Astrocyte of the hippocampus (primary cell): Measurements from ENCODE around the gene CNDP1.

Source experiments
- DNase-seq: peaks from one replicate; pipeline ENCODE4 v3.0.0; 2011; ENCODE audit warnings: low read depth, low spot score

The CNDP1 gene

DNA sequence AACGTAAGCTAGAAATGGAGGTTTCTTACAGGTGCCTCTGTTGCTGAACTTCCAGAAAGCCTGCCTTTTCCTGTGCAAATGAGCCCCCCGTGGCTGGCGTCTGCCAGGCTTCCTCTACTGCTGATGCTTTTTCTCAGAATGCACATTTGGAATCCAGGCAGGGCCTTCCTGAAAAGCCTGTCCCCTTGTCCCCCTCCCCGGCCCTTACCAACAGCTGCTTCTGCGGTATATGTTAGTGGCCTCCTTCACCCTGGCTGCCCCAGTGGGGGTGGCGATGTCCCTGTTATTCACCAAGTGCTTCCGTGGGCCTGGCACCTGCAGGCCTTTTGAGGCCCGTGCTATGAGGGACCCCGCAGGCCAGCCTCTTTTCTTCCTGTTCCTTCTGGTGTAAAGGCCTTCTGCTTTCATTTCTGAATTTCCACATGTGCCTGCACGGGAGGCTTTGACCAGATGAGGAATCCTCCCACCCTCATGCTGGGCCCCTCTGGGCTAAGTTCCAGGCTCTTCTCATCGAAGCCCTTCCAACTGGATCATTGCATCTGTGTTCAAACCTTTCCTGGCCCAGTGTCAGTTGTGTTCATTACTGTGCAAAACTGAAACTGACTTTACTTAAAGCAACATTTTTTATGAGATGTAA, 27.7 kb upstream of the CNDP1 start:
- no peak for DNase-seq

DNA sequence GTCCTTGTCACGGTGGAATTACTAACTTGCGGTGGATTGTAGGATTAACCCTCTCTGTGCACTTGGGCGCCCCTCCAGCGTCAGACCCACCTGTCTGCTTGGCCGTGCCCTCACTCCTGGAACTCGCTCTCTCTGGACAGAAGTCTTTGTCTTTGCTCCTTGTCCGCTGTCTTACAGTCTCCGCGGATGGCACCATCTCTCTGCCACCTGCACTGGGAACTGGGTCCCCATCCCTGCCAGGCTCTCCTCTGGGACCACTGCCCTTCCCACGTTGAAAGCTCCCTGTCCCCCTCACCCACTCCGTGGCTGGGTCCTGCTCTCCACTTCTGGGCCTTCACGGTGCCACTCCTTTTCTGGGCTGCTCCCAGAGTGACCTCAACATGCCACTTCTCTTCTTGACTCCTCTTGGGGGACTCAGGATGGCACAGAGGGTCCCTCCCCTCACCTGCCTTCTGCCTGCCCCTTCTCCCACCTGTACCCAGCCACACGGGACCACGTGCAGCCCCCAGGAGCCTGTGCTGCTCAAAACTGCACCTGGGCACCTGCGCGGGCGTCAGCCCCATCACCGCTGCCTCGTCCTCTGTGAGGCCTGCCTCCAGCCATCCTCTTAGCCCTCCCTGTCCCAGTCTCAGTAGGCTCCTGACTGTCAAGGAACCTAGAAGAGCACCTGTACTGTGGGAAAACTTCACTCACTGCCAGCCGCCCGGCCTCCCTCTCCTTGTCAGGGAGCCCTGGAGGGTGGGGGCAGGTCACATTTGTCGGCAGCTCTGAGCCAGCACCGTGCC, 27.0 kb upstream of the CNDP1 start:
- no peak for DNase-seq

DNA sequence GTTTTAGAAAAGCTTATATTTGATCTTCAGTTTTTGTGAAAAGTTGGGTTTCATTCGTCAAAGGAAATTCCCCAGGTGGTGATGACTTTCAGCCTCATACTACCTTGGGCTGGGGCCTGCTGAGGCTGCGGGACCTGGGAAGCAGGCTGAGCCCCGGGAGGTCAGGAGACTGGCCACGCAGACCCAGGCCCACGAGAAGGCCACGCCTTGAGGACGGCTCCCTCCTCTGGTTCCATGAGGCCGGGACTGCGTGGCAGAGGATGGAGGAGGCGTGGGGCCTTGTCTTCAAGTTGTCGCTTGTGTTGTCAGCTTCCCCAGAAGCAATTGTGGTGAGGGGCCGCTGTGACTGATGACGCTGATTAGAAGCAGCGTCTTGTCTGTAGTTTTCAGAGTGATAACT, 26.4 kb upstream of the CNDP1 start:
- no peak for DNase-seq

GRCh38 chr18:74508366-74508765, 25.9 kb upstream of the CNDP1 start:
- DNase-seq = no peak

DNA sequence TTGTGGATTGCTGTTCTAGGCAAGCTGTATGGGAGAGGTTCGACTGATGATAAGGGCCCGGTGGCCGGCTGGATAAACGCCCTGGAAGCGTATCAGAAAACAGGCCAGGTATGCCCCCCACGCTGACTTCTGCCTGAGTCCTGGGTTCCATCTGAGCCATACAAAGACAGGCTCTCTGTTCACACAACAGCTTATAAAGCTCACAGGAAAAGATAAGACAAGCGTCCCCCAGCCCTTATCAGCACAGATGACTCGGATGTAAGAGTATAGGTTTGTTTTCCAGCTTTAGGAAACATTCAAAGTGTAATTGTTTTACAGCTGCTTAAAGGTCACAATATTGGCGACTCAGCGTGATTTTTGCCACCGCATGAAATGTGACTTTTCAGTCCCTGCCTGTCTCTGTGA, 25.5 kb upstream of the CNDP1 start:
- no peak for DNase-seq

DNA sequence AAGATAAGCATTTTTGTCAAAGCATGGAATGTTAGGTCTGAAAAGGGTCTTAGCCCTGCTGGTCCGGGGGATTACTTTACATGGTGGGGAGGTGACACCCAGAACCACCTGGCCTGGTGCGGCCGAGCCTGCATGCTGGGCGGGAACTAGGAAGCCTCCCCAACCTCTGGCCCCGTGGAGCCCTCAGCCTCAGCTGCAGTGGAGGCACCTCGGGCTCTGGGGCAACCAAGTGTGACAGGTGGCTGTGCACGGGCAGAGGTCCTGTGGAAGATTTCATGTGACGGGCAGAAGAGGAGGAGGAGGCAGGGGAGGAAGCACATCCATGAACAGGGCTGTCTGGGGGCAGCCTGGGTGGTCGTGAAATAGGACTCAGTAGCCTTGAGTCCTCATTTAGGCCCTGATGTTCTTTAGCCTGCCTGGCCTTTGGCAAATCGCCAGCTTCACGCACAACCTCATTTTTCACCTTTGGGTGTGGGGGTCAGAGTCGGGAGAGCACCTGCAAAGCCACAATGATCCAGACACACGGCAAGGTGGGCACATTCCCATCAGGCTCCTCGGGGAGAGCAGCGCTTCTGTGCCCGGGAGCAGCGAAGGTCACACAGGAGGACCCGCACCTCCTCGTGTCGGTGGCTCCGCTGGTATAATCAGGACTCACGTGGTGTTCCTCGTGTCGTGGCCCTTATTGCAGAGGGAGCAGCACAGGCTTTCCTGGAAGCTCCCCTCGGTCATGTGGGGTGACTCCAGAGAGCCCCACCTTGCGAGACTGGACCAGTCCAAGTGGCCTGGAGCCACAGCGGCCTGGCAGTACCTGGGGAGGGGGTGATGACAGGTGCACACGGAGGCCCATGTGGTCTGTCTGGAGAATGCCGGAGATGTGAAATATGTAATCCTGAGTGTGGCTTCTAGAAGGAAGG, 24.2 kb upstream of the CNDP1 start:
- no peak for DNase-seq

DNA sequence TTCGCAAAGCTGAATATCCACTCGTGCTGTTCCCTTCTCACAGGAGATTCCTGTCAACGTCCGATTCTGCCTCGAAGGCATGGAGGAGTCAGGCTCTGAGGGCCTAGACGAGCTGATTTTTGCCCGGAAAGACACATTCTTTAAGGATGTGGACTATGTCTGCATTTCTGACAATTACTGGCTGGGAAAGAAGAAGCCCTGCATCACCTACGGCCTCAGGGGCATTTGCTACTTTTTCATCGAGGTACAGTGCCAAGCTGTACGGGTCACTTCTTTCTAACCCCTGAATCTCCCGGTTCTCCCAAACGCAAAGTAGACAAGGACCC, 23.6 kb upstream of the CNDP1 start:
- no peak for DNase-seq

DNA sequence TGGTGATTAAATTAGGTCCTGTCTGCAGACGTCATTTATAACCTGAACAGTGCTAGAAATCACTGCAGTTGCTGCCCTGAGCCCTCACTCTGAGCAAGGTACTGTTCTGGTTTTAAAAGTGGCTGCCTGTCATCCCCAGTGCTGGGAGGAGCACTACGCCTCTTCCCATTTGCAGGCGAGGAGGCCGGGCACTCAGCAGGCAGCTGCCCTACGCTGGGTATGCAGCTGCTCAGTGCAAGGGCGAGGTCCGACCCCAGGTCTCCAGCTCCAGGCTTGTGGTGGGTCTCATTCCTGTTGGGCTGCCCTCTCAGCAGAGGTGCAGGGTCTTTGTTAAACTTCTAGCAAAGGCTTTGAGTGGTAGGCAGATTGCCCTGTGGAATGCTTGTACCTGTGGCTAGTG, 22.5 kb upstream of the CNDP1 start:
- no peak for DNase-seq

DNA sequence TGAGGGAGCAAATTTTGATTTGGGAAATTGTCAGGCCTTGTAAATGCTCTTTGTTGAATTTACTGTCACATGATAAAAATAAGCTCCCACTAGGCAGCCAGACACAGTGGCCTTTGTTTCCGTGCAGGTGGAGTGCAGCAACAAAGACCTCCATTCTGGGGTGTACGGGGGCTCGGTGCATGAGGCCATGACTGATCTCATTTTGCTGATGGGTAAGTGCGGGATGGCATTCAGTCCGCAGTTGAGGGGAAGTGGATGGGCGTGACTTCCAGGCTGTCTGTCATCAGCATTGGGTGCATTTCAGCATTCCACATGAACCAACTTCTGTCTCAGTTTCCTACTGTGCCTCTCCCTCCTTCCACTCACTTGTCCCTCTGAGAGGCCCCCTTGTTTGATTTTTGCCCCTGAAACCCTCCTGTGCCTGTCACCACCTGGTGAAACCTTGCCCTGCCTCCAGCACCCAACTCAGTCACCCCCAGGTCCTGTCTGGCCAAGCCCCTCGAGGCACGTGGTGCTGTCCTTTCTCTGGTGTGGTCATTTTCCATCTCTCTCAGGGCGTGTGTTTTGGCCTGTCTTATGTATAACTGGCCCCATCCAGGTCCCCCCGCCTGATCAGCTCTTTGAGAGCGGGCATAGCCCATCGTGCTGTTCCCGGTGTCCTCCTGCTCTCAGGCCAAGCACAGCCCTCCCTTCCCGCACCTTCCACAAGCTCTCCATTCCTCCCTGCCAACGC, 21.8 kb upstream of the CNDP1 start:
- DNase-seq = no peak

DNA sequence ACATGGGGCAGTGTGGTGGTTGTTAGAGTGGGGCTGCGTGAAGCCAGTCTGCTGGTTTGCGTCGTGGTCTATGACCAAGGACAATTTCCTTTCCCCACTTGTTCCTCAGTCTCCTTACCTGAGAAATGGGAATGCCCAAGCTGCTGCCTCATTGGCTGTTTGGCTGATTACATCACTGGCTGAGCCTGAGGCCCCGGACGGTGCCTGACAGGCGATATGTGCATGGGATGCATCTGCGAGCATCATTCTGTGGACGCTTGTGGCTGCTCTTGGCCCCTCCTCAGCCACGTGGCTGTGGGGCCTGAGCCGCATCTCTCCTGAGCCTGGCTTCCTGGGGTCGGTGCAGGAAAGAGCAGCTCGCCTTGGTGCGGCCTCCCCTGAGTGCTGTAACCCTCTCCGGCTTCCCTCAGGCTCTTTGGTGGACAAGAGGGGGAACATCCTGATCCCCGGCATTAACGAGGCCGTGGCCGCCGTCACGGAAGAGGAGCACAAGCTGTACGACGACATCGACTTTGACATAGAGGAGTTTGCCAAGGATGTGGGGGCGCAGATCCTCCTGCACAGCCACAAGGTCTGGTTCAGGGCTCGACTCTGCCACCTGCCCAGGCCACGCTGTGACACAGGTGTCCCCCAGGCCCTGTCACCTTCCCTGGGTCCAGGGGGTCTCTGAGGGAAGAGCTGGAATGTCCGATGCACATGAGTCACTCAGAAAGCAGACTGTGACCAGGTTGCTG, 21.0 kb upstream of the CNDP1 start:
- no peak for DNase-seq

GRCh38 chr18:74513883-74514205, 20.5 kb upstream of the CNDP1 start:
- DNase-seq = no peak

- DNase-seq = no peak
Measured at GRCh38 chr18:74514860-74515495, 19.3 kb upstream of the CNDP1 start.

- DNase-seq = no peak
Measured at GRCh38 chr18:74515620-74516231, 18.6 kb upstream of the CNDP1 start.

DNA sequence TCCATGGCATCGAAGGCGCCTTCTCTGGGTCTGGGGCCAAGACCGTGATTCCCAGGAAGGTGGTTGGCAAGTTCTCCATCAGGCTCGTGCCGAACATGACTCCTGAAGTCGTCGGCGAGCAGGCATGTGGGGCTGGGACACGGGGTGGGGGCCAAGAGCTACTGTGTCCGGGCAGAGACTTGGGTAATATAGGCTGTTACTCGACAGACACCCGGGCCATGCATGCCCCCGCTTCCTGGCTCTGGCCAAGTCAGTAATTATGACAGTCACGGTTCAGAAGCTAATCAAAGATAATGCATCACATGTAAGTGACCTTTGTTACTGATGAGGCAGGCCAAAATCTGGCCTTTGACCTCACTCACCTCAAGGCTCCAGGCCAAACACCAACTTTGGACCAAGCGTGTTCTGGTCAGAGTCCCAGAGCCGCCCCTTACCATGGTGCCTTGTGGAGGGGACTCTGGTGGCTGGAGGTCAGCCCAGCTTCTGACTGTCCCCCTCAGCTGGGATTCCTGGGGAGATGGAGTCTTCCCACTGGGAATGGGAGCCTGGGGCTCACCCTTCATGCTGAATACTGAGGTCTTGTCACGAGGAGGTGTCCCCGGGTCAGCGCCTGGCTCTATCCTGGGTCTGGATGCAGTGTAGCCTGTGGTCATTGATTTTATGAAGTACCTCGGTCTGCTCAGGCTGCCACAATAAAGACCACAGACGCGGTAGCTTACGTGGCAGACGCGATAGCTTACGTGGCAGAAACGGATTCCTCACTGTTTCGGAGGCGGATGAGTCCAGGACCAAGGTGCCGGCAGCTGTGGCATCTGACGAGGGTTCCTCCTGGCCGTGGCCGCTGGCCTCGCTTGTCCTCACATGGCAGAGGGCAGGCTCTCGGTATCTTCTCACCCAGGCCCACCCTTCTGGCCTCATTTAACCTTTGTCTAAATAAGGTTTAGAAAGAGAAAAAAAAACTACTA, 17.7 kb upstream of the CNDP1 start:
- DNase-seq = no peak

DNA sequence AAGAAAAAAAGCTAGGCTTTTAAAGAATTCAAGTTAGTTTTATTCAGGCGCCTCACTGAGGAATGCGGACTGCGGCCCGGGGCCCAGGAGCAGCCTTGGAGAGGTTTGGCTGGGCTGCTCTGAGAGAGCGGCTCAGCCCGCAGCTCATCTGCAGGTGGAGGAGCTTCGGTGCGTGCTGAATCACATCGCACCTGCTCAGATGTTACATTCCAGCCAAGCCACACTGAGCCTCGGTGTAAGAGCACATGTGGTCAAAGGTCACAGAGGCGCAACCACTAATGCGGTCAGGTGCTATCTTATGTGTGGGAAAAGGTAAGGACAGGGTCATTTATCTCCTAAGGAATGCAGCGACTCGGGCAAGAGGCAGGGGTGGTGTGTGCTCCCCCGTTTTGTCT, 17.1 kb upstream of the CNDP1 start:
- DNase-seq = no peak

DNA sequence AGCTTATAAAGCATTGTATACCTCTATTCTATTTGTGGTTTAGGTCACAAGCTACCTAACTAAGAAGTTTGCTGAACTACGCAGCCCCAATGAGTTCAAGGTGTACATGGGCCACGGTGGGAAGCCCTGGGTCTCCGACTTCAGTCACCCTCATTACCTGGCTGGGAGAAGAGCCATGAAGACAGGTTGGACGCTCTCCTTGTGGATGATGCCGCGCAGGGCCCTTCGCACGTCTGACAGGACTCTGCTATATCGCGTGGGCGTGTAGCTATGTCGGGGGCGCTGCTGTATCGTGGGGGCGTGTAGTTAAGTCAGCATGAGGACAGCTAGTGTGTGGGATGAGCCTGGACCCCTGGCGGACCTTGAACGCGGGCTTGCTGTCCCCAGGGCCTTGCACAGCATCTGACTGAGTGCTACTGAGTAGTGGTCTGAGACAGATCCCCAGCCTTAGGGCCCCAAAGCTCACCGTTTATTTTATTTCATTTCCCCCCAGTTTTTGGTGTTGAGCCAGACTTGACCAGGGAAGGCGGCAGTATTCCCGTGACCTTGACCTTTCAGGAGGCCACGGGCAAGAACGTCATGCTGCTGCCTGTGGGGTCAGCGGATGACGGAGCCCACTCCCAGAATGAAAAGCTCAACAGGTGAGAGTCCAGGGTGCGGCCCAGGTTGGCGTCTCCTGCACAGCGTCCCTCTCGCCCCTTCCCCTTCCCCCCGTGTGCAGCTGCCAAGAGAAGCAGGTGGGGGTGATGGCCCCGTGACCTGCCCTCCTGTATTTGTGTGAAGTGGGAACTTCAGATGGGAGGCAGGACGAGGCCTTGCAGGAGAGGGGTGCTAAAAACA, 15.6 kb upstream of the CNDP1 start:
- no peak for DNase-seq

GRCh38 chr18:74519320-74520095, 14.8 kb upstream of the CNDP1 start:
- DNase-seq = no peak
